ENCODE data around the gene DHRS2.

DNA sequence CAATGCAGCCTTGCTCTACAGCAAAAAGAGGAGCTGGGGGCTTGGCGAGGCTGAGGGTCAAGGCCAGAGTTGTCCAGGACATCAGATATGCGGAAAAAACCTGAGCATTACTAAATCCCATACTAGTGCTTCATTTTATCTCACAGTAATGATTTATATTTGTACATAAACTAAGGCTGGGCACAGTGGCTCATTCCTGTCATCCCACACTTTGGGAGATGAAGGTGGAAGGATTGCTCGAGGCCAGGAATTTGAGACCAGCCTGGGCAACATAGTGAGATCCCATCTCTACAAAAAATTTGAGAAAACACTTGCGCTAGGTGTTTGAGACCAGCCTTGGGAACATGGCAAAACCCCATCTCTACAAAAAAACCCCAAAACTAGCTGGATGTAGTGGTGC is 46.0 kb upstream of the DHRS2 start:
- TF ChIP-seq, protein P1, sequence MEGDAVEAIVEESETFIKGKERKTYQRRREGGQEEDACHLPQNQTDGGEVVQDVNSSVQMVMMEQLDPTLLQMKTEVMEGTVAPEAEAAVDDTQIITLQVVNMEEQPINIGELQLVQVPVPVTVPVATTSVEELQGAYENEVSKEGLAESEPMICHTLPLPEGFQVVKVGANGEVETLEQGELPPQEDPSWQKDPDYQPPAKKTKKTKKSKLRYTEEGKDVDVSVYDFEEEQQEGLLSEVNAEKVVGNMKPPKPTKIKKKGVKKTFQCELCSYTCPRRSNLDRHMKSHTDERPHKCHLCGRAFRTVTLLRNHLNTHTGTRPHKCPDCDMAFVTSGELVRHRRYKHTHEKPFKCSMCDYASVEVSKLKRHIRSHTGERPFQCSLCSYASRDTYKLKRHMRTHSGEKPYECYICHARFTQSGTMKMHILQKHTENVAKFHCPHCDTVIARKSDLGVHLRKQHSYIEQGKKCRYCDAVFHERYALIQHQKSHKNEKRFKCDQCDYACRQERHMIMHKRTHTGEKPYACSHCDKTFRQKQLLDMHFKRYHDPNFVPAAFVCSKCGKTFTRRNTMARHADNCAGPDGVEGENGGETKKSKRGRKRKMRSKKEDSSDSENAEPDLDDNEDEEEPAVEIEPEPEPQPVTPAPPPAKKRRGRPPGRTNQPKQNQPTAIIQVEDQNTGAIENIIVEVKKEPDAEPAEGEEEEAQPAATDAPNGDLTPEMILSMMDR (conservative IDR thresholded peaks at IDR 0.05; ENCODE audit: low read length): no peak
- TF ChIP-seq EZH2phosphoT487 (IDR thresholded peaks at IDR 0.05; ENCODE audit: borderline replicate concordance, low read depth, low read length): no peak

Measured in OCI-LY7 (cell line).